ENCODE measurements around the gene VSIR. TPM values are rescaled to one million over a fixed set of nuclear protein-coding genes. Genes with fewer than 3 reads are reported as not detected.

VSIR gene
- total and polyA plus RNA-seq, 10 of the 15 experiments (the other 5 are each of a cell fraction or from before 2014, with no cell fraction given), result 0.19 to 12.5 (median 6.7) TPM

- no peak for TF ChIP-seq RFX5 (IDR thresholded peaks at IDR 0.05; ENCODE audit: low read depth, low read length)
- TF ChIP-seq RAD21 (IDR thresholded peaks at IDR 0.05; ENCODE audit: insufficient read depth, low read depth, low read length), result no peak
- no peak for TF ChIP-seq JUND (IDR thresholded peaks at IDR 0.05; ENCODE audit: low read depth, low read length)
- no peak for TF ChIP-seq HCFC1 (IDR thresholded peaks at IDR 0.05; ENCODE audit: low read length)
- no peak for TF ChIP-seq YBX1 (IDR thresholded peaks at IDR 0.05)
- no peak for TF ChIP-seq RUNX3 (IDR thresholded peaks at IDR 0.05; ENCODE audit: low read length)
- no peak for TF ChIP-seq SKIL (IDR thresholded peaks at IDR 0.05; ENCODE audit: low read depth, poor library complexity, severe bottlenecking)
- peak; percentile 32; the same call in 1 of the 2 replicates for TF ChIP-seq SPI1 (IDR thresholded peaks at IDR 0.05; ENCODE audit: borderline replicate concordance, insufficient read depth, low read depth, low read length)
- 82% methylated on average over 15 of the region's 15 CpGs for WGBS (ENCODE audit: insufficient coverage, insufficient replicate concordance, low lambda C conversion rate, missing lambda C conversion rate)
- Histone ChIP-seq H3K27ac (ENCODE audit: control insufficient read depth, insufficient read depth) (no peak overlapping the region), H3K79me2 (ENCODE audit: control insufficient read depth, insufficient read depth, low read length) (no peaks in the 10 kb centered on the region), H3K9me3 (replicated peaks; ENCODE audit: control insufficient read depth, insufficient read depth, low read length) (no peaks in the 10 kb centered on the region), H3K4me3 (no peak overlapping the region), H3K27me3 (replicated peaks in 1 of 2; ENCODE audit: control insufficient read depth in 2 of 2, insufficient read depth in 2 of 2, low read length in 1 of 2) (no peaks in the 10 kb centered on the region; a peak in 1 of 4 replicates), H4K20me1 (ENCODE audit: control insufficient read depth, insufficient read depth) (no peaks in the 10 kb centered on the region), H2AFZ (ENCODE audit: control insufficient read depth, low read depth, low read length) (no peak overlapping the region), H3K9ac (ENCODE audit: control insufficient read depth, insufficient read depth, low read length) (no peak overlapping the region), H3K36me3 (ENCODE audit: control insufficient read depth in 2 of 2, insufficient read depth in 2 of 2, low read length in 1 of 2) (peaks cover 0 to 2% of the 10 kb centered on the region in 2 experiments; a peak in 1 of 4 replicates), H3K4me1 (ENCODE audit: control insufficient read depth, insufficient read depth, low read length) (peaks cover 56% of the 10 kb centered on the region), H3K4me2 (ENCODE audit: control insufficient read depth, insufficient read depth) (no peak overlapping the region)
- ATAC-seq (no peak), FAIRE-seq (no peak), DNase-seq (ENCODE audit: low read depth, low spot score) (no peak)
- ChIA-PET SMC1A (ENCODE audit: uncharacterized antibody, unreplicated experiment) (no interaction called here), CTCF (no interaction called here), POLR2A (no interaction called here), RAD21 (ENCODE audit: unreplicated experiment) (interaction anchor here (1.3 kb wide), 1 partner anchor 18 kb away, joined by 3 read pairs; no protein-coding TSS in a partner anchor)
- intact Hi-C loops (cut with micrococcal nuclease; ENCODE audit: unreplicated experiment) (no loop called here), in situ Hi-C loops (cut with MboI) (no loop called here)
- BruUV-seq (replicated peaks), result no TSS peak
Measured at GRCh38 chr10:71750124-71750841, 23.0 kb downstream of the VSIR start.
